A549 (cell line): ENCODE data around the gene ILRUN.

Experiments
- JUN ChIP-seq, 2 experiments: fragments of >200 bp; sonication (Bioruptor Twin); formaldehyde crosslinking; IDR thresholded peaks; 2 replicates in 1 of 2; 3 replicates in 1 of 2; pipeline ENCODE4 v1.6.1; 2016 to 2017
- KDM5A ChIP-seq: fragments of 200-600 bp; sonication (generic); IDR thresholded peaks from 2 replicates; pipeline ENCODE4 v1.6.1; 2016; ENCODE audit warnings: antibody characterized with exemption, mild to moderate bottlenecking
- TF ChIP-seq, protein P1 (sequence below): fragments of >200 bp; sonication (Bioruptor Twin); formaldehyde crosslinking; IDR thresholded peaks from 3 replicates; pipeline ENCODE4 v1.5.1; 2016

DNA sequence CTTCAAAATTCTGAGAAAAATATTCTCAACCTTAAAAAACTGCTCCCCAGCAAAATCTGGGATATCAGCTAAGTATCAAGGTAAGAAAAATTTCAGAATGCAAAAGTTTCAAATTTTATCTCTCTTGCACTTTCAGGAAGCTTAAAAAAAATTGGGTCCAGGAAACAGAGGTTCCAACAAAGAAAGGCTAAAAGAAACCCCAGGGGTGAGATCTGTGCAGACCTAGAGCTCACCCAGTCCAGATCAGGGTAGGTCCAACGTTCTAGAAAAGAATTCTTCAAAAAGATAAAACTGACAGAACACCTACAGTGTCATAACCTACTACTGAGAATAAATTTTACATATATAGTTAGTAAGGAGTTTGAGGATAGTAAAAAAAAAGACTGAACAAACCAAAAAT, 23.5 kb downstream of the ILRUN start:
- TF ChIP-seq JUN (IDR thresholded peaks at IDR 0.05) (no peak), KDM5A (no peak)
- TF ChIP-seq, protein P1, sequence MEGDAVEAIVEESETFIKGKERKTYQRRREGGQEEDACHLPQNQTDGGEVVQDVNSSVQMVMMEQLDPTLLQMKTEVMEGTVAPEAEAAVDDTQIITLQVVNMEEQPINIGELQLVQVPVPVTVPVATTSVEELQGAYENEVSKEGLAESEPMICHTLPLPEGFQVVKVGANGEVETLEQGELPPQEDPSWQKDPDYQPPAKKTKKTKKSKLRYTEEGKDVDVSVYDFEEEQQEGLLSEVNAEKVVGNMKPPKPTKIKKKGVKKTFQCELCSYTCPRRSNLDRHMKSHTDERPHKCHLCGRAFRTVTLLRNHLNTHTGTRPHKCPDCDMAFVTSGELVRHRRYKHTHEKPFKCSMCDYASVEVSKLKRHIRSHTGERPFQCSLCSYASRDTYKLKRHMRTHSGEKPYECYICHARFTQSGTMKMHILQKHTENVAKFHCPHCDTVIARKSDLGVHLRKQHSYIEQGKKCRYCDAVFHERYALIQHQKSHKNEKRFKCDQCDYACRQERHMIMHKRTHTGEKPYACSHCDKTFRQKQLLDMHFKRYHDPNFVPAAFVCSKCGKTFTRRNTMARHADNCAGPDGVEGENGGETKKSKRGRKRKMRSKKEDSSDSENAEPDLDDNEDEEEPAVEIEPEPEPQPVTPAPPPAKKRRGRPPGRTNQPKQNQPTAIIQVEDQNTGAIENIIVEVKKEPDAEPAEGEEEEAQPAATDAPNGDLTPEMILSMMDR = no peak
